HEK293T (cell line): Measurements from ENCODE around the gene SLC18A3.

Experiments used
- BHLHE40 ChIP-seq: fragments of 450-650 bp; IDR thresholded peaks from 2 replicates; pipeline ENCODE4 v1.6.1; 2016; ENCODE audit warnings: mild to moderate bottlenecking, moderate library complexity, borderline replicate concordance
- FOXA1 ChIP-seq: fragments of 450-650 bp; IDR thresholded peaks from 2 replicates; pipeline ENCODE4 v1.6.1; 2016; ENCODE audit warnings: mild to moderate bottlenecking
- LEF1 ChIP-seq: fragments of 450-650 bp; IDR thresholded peaks from 2 replicates; pipeline ENCODE4 v1.6.1; 2017; ENCODE audit warnings: mild to moderate bottlenecking, borderline replicate concordance
- NFRKB ChIP-seq: fragments of 450-650 bp; IDR thresholded peaks from 2 replicates; pipeline ENCODE4 v1.6.1; 2016; ENCODE audit warnings: mild to moderate bottlenecking, moderate library complexity
- PKNOX1 ChIP-seq: fragments of 450-650 bp; IDR thresholded peaks from 2 replicates; pipeline ENCODE4 v1.6.1; 2016
- TARDBP ChIP-seq: fragments of 450-650 bp; IDR thresholded peaks from 2 replicates; pipeline ENCODE4 v1.6.1; 2016

- no peak for TF ChIP-seq BHLHE40
- TF ChIP-seq FOXA1 = no peak
- TF ChIP-seq PKNOX1 = no peak
- TF ChIP-seq TARDBP = no peak
- no peak for TF ChIP-seq LEF1
- TF ChIP-seq NFRKB = no peak
Measured at GRCh38 chr10:49600781-49601400, 9.2 kb upstream of the SLC18A3 start.
